Caco-2 (cell line): ENCODE measurements around the gene RALGPS2. TPM values are rescaled to one million over a fixed set of nuclear protein-coding genes. Genes with fewer than 3 reads are reported as not detected.

Experiments used
- BruUV-seq: library from RNA; stranded (reverse); fragments of 400-500 nt; replicated peaks from 2 replicates; lab custom pipeline; 2021; lab: Mats Ljungman, UMichigan
- CTCF ChIA-PET: fragments of 300-600 bp; sonication (Branson Sonifier 250); formaldehyde crosslinking; loops from one replicate; lab custom pipeline; 2022; ENCODE audit warnings: antibody characterized with exemption; lab: Charles Lee
- POLR2A ChIA-PET: fragments of 300-600 bp; sonication (Branson Sonifier 250); formaldehyde crosslinking; loops from one replicate; lab custom pipeline; 2022; ENCODE audit warnings: antibody characterized with exemption; lab: Charles Lee
- DNase-seq, 2 experiments: peaks; one replicate each; pipeline versions ENCODE4 v3.0.0 to v3.0.0-alpha.2; 2020 to 2022
- H3K27me3 ChIP-seq: replicated peaks from 2 replicates; pipeline ENCODE4 v1.6.0; 2011; ENCODE audit warnings: low read length; ENCODE audit not compliant: control insufficient read depth, insufficient read depth
- H3K36me3 ChIP-seq: 2 replicates; pipeline ENCODE4 v1.5.1; 2011; ENCODE audit warnings: low read length; ENCODE audit not compliant: control insufficient read depth, insufficient read depth
- H3K4me1 ChIP-seq: fragments of 250-450 bp; sonication (Bioruptor Pico); 2 replicates; pipeline ENCODE4 v1.5.1; 2020; ENCODE audit warnings: mild to moderate bottlenecking
- H3K4me3 ChIP-seq: 2 replicates; pipeline ENCODE4 v1.5.1; 2011; ENCODE audit warnings: low read depth, mild to moderate bottlenecking, control low read depth, low read length
- H3K9me3 ChIP-seq: fragments of 250-450 bp; sonication (Bioruptor Pico); 2 replicates; pipeline ENCODE4 v1.5.1; 2020; ENCODE audit warnings: mild to moderate bottlenecking, moderate library complexity
- H3K27ac Mint-ChIP-seq: one replicate; pipeline ENCODE4 v1.8.0; 2022; ENCODE audit warnings: mixed read lengths; ENCODE audit not compliant: unreplicated experiment
- H3K27me3 Mint-ChIP-seq: one replicate; pipeline ENCODE4 v1.8.0; 2022; ENCODE audit warnings: mixed read lengths; ENCODE audit not compliant: insufficient read depth, unreplicated experiment
- H3K36me3 Mint-ChIP-seq: one replicate; pipeline ENCODE4 v1.8.0; 2022; ENCODE audit warnings: mild to moderate bottlenecking, mixed read lengths; ENCODE audit not compliant: insufficient read depth, unreplicated experiment
- H3K4me1 Mint-ChIP-seq: one replicate; pipeline ENCODE4 v1.8.0; 2022; ENCODE audit warnings: low read depth, mixed read lengths; ENCODE audit not compliant: unreplicated experiment
- H3K4me3 Mint-ChIP-seq: one replicate; pipeline ENCODE4 v1.8.0; 2022; ENCODE audit warnings: mild to moderate bottlenecking, moderate library complexity, mixed read lengths; ENCODE audit not compliant: unreplicated experiment
- H3K9me3 Mint-ChIP-seq: one replicate; pipeline ENCODE4 v1.8.0; 2022; ENCODE audit warnings: mixed read lengths; ENCODE audit not compliant: unreplicated experiment
- CTCF ChIP-seq, 2 experiments: fragments of 200-600 bp in 1 of 2; IDR thresholded peaks; 1 replicate in 1 of 2; 2 replicates in 1 of 2; pipeline versions ENCODE4 v1.5.1 to v1.8.0; 2011 to 2022; ENCODE audit warnings: antibody characterized with exemption in 1 of 2, control low read depth in 1 of 2, inconsistent platforms in 1 of 2, low read depth in 1 of 2, low read length in 1 of 2, mild to moderate bottlenecking in 1 of 2, moderate library complexity in 1 of 2; ENCODE audit not compliant: insufficient read depth in 1 of 2, severe bottlenecking in 1 of 2, unreplicated experiment in 1 of 2
- intact Hi-C: fragments of 100-400 bp; cut with micrococcal nuclease; formaldehyde crosslinking; loops from one replicate; pipeline ENCODE4 v1.10.0; 2022; ENCODE audit not compliant: unreplicated experiment
- total RNA-seq: library from RNA; stranded (reverse); gene quantifications from 2 replicates; pipeline ENCODE4 v1.2.3, GENCODE V29; 2022

Gene RALGPS2
- total RNA-seq, 1 experiment from 2014 or later = 26.1 TPM

- intact Hi-C loops = no loop called here
- H3K4me1 ChIP-seq = no peaks in the 10 kb centered on the region
- no peak overlapping the region for H3K27ac Mint-ChIP-seq
Observed at GRCh38 chr1:178928976-178929375, 203.9 kb downstream of the RALGPS2 start.

GRCh38 chr1:178931858-178932551, 207.0 kb downstream of the RALGPS2 start:
- H3K4me3 ChIP-seq = no peak overlapping the region
- intact Hi-C loops = no loop called here
- BruUV-seq = no TSS peak
- no peaks in the 10 kb centered on the region for H3K27me3 Mint-ChIP-seq
- H3K4me1 ChIP-seq = no peaks in the 10 kb centered on the region
- H3K9me3 Mint-ChIP-seq = no peaks in the 10 kb centered on the region
- H3K36me3 Mint-ChIP-seq = peaks cover 5% of the 10 kb centered on the region
- DNase-seq = no peak
- no peaks in the 10 kb centered on the region for H3K36me3 ChIP-seq
- CTCF ChIA-PET = no interaction called here
- POLR2A ChIA-PET = no interaction called here
- no peaks in the 10 kb centered on the region; the same call in 1 of the 2 replicates for H3K27me3 ChIP-seq
- H3K9me3 ChIP-seq = no peaks in the 10 kb centered on the region
- H3K4me1 Mint-ChIP-seq = no peaks in the 10 kb centered on the region
- TF ChIP-seq CTCF (IDR thresholded peaks at IDR 0.05; ENCODE audit: insufficient read depth in 1 of 2, low read depth in 1 of 2, low read length in 1 of 2, severe bottlenecking in 1 of 2, unreplicated experiment in 1 of 2) = no peak
- no peak overlapping the region for H3K27ac Mint-ChIP-seq
- no peak overlapping the region for H3K4me3 Mint-ChIP-seq

More at GRCh38 chr1:178928976-178929375, 203.9 kb downstream of the RALGPS2 start:
- ChIA-PET CTCF (no interaction called here), POLR2A (no interaction called here)
- Histone ChIP-seq H3K4me3 (no peak overlapping the region), H3K36me3 (no peaks in the 10 kb centered on the region), H3K27me3 (no peaks in the 10 kb centered on the region), H3K9me3 (no peaks in the 10 kb centered on the region)
- no peak overlapping the region for H3K4me3 Mint-ChIP-seq
- H3K36me3 Mint-ChIP-seq = peaks cover 8% of the 10 kb centered on the region
- no peaks in the 10 kb centered on the region for H3K4me1 Mint-ChIP-seq
- H3K9me3 Mint-ChIP-seq = no peaks in the 10 kb centered on the region
- no peak for DNase-seq
- no TSS peak for BruUV-seq
- H3K27me3 Mint-ChIP-seq = no peaks in the 10 kb centered on the region
- no peak for TF ChIP-seq CTCF (IDR thresholded peaks at IDR 0.05; ENCODE audit: insufficient read depth in 1 of 2, low read depth in 1 of 2, low read length in 1 of 2, severe bottlenecking in 1 of 2, unreplicated experiment in 1 of 2)

- CTCF ChIA-PET = no interaction called here
- no peaks in the 10 kb centered on the region for H3K4me1 Mint-ChIP-seq
- no peaks in the 10 kb centered on the region for H3K9me3 ChIP-seq
- TF ChIP-seq CTCF (IDR thresholded peaks at IDR 0.05; ENCODE audit: insufficient read depth in 1 of 2, low read depth in 1 of 2, low read length in 1 of 2, severe bottlenecking in 1 of 2, unreplicated experiment in 1 of 2) = no peak
- H3K36me3 Mint-ChIP-seq = peaks cover 5% of the 10 kb centered on the region
- no peak overlapping the region for H3K4me3 Mint-ChIP-seq
- POLR2A ChIA-PET = no interaction called here
- no peaks in the 10 kb centered on the region for H3K36me3 ChIP-seq
- no peak overlapping the region for H3K4me3 ChIP-seq
- H3K27ac Mint-ChIP-seq = no peak overlapping the region
- no peak for DNase-seq
- no TSS peak for BruUV-seq
- no peaks in the 10 kb centered on the region; the same call in 1 of the 2 replicates for H3K27me3 ChIP-seq
- H3K27me3 Mint-ChIP-seq = no peaks in the 10 kb centered on the region
- no peaks in the 10 kb centered on the region for H3K4me1 ChIP-seq
- no peaks in the 10 kb centered on the region for H3K9me3 Mint-ChIP-seq
- intact Hi-C loops = no loop called here
Observed at GRCh38 chr1:178932552-178932906, 207.5 kb downstream of the RALGPS2 start.
